Activated CD8-positive, alpha-beta T cell treated with anti-CD3 and anti-CD28 coated beads, Interleukin-2, amount 10 ng/mL, durations not matched to agents 7 days and 5 days (primary cell): Measurements from ENCODE around the gene NADK2. TPM values are rescaled to one million over a fixed set of nuclear protein-coding genes. Genes with fewer than 3 reads are reported as not detected.

Source experiments
- ATAC-seq: fragments of 150-1000 bp; cut with Tn5 transposase; one replicate; pipeline ENCODE4 v1.10.0; 2021; ENCODE audit warnings: moderate library complexity
- CTCF ChIA-PET: fragments of 350-600 bp; sonication (Branson Sonifier 250); formaldehyde crosslinking; loops from one replicate; lab custom pipeline; 2021; ENCODE audit warnings: antibody characterized with exemption; lab: Charles Lee
- POLR2A ChIA-PET: fragments of 350-600 bp; sonication (Branson Sonifier 250); formaldehyde crosslinking; loops from one replicate; lab custom pipeline; 2021; ENCODE audit warnings: antibody characterized with exemption; lab: Charles Lee
- DNase-seq: peaks from one replicate; pipeline ENCODE4 v3.0.0-alpha.2; 2020
- H3K27ac Mint-ChIP-seq: one replicate; pipeline ENCODE4 v1.8.0; 2021; ENCODE audit warnings: mild to moderate bottlenecking, mixed read lengths
- H3K27me3 Mint-ChIP-seq: one replicate; pipeline ENCODE4 v1.8.0; 2021; ENCODE audit warnings: low read depth, mixed read lengths
- H3K36me3 Mint-ChIP-seq: one replicate; pipeline ENCODE4 v1.8.0; 2021; ENCODE audit warnings: low read depth, mixed read lengths
- H3K4me1 Mint-ChIP-seq: one replicate; pipeline ENCODE4 v1.8.0; 2021; ENCODE audit warnings: low read depth, mixed read lengths
- H3K4me3 Mint-ChIP-seq: one replicate; pipeline ENCODE4 v1.8.0; 2021; ENCODE audit warnings: mild to moderate bottlenecking, mixed read lengths
- H3K9me3 Mint-ChIP-seq: one replicate; pipeline ENCODE4 v1.8.0; 2022; ENCODE audit warnings: mixed read lengths; ENCODE audit not compliant: insufficient read depth
- total RNA-seq, 2 experiments: library from RNA; stranded (reverse); gene quantifications; one replicate each; pipeline ENCODE4 v1.2.3, GENCODE V29; 2021

NADK2 gene
- total RNA-seq, 2 experiments from 2014 or later = 11.0 to 12.8 TPM

GRCh38 chr5:36270876-36271575 is 29.3 kb upstream of the NADK2 start:
- POLR2A ChIA-PET = no interaction called here
- Mint-ChIP-seq H3K36me3 (no peaks in the 10 kb centered on the region), H3K4me1 (no peaks in the 10 kb centered on the region), H3K4me3 (no peak overlapping the region), H3K9me3 (no peaks in the 10 kb centered on the region), H3K27ac (no peak overlapping the region), H3K27me3 (peaks cover 10% of the 10 kb centered on the region)
- no peak for ATAC-seq
- CTCF ChIA-PET = no interaction called here
- no peak for DNase-seq

GRCh38 chr5:36270175-36270574 is 28.4 kb upstream of the NADK2 start:
- H3K9me3 Mint-ChIP-seq = no peaks in the 10 kb centered on the region
- no peak for ATAC-seq
- CTCF ChIA-PET = no interaction called here

GRCh38 chr5:36269478-36269877 is 27.8 kb upstream of the NADK2 start:
- Mint-ChIP-seq H3K4me3 (no peak overlapping the region), H3K4me1 (no peaks in the 10 kb centered on the region), H3K9me3 (no peaks in the 10 kb centered on the region), H3K27me3 (peaks cover 7% of the 10 kb centered on the region), H3K27ac (no peak overlapping the region), H3K36me3 (no peaks in the 10 kb centered on the region)
- no peak for DNase-seq
- POLR2A ChIA-PET = no interaction called here
- ATAC-seq = no peak
- CTCF ChIA-PET = no interaction called here

More at GRCh38 chr5:36270175-36270574, 28.4 kb upstream of the NADK2 start:
- Mint-ChIP-seq H3K27ac (no peak overlapping the region), H3K36me3 (no peaks in the 10 kb centered on the region), H3K4me3 (no peak overlapping the region), H3K4me1 (no peaks in the 10 kb centered on the region), H3K27me3 (peaks cover 8% of the 10 kb centered on the region)
- no peak for DNase-seq
- POLR2A ChIA-PET = no interaction called here

- Mint-ChIP-seq H3K4me1 (no peaks in the 10 kb centered on the region), H3K9me3 (no peaks in the 10 kb centered on the region), H3K27ac (no peak overlapping the region), H3K4me3 (no peak overlapping the region), H3K27me3 (peaks cover 7% of the 10 kb centered on the region), H3K36me3 (no peaks in the 10 kb centered on the region)
- ATAC-seq = no peak
- CTCF ChIA-PET = no interaction called here
- no peak for DNase-seq
- POLR2A ChIA-PET = no interaction called here
Measured at GRCh38 chr5:36267905-36268304, 26.2 kb upstream of the NADK2 start.

- peaks cover 12% of the 10 kb centered on the region for H3K27me3 Mint-ChIP-seq
- CTCF ChIA-PET = interaction anchor here (1.2 to 2.3 kb wide), 11 partner anchors 8 to 432 kb away, joined by 4 to 13 read pairs (median 6); partner anchors contain the start of genes NADK2 and RANBP3L
- no peak for ATAC-seq
Measured at GRCh38 chr5:36264202-36264760, 22.6 kb upstream of the NADK2 start.

GRCh38 chr5:36261186-36261585 is 19.5 kb upstream of the NADK2 start:
- Mint-ChIP-seq H3K4me3 (no peak overlapping the region), H3K36me3 (no peaks in the 10 kb centered on the region), H3K27ac (no peak overlapping the region), H3K27me3 (peaks cover 22% of the 10 kb centered on the region), H3K9me3 (no peaks in the 10 kb centered on the region), H3K4me1 (no peaks in the 10 kb centered on the region)
- DNase-seq (no peak), ATAC-seq (no peak)
- ChIA-PET POLR2A (no interaction called here), CTCF (no interaction called here)

More at GRCh38 chr5:36264202-36264760, 22.6 kb upstream of the NADK2 start:
- no peak for DNase-seq
- Mint-ChIP-seq H3K36me3 (no peaks in the 10 kb centered on the region), H3K4me3 (no peak overlapping the region), H3K9me3 (no peaks in the 10 kb centered on the region), H3K4me1 (no peaks in the 10 kb centered on the region), H3K27ac (no peak overlapping the region)
- POLR2A ChIA-PET = no interaction called here

GRCh38 chr5:36253575-36253974 is 11.8 kb upstream of the NADK2 start:
- Mint-ChIP-seq H3K9me3 (no peaks in the 10 kb centered on the region), H3K27ac (no peak overlapping the region), H3K36me3 (no peaks in the 10 kb centered on the region), H3K4me1 (no peaks in the 10 kb centered on the region), H3K4me3 (no peak overlapping the region), H3K27me3 (peaks cover 25% of the 10 kb centered on the region)
- DNase-seq (no peak), ATAC-seq (no peak)
- ChIA-PET POLR2A (no interaction called here), CTCF (interaction anchor here (0.9 kb wide), 1 partner anchor 29 kb away, joined by 3 read pairs; no protein-coding TSS in a partner anchor)

- H3K4me3 Mint-ChIP-seq = no peak overlapping the region
- POLR2A ChIA-PET = no interaction called here
- DNase-seq = no peak
- H3K9me3 Mint-ChIP-seq = no peaks in the 10 kb centered on the region
- no peaks in the 10 kb centered on the region for H3K4me1 Mint-ChIP-seq
- no peaks in the 10 kb centered on the region for H3K36me3 Mint-ChIP-seq
- ATAC-seq = no peak
- no peak overlapping the region for H3K27ac Mint-ChIP-seq
- CTCF ChIA-PET = interaction anchor here (0.7 to 3.6 kb wide), 4 partner anchors 11 to 441 kb away, joined by 3 to 18 read pairs (median 8); partner anchors contain the start of gene NADK2
- peaks cover 22% of the 10 kb centered on the region for H3K27me3 Mint-ChIP-seq
Measured at GRCh38 chr5:36252722-36253365, 11.1 kb upstream of the NADK2 start.

- H3K9me3 Mint-ChIP-seq = no peaks in the 10 kb centered on the region
- H3K36me3 Mint-ChIP-seq = no peaks in the 10 kb centered on the region
- no peak for DNase-seq
- H3K27ac Mint-ChIP-seq = no peak overlapping the region
- CTCF ChIA-PET = interaction anchor here (0.8 to 3.6 kb wide), 3 partner anchors 9 to 14 kb away, joined by 3 to 18 read pairs (median 13); partner anchors contain the start of gene NADK2
- no peak overlapping the region for H3K4me3 Mint-ChIP-seq
- peaks cover 18% of the 10 kb centered on the region for H3K27me3 Mint-ChIP-seq
- POLR2A ChIA-PET = no interaction called here
- no peak for ATAC-seq
- no peaks in the 10 kb centered on the region for H3K4me1 Mint-ChIP-seq
Measured at GRCh38 chr5:36251218-36251617, 9.5 kb upstream of the NADK2 start.

GRCh38 chr5:36250427-36250826 is 8.7 kb upstream of the NADK2 start:
- H3K27ac Mint-ChIP-seq = no peak overlapping the region
- ChIA-PET POLR2A (no interaction called here), CTCF (interaction anchor here (0.8 to 3.6 kb wide), 4 partner anchors 8 to 171 kb away, joined by 3 to 18 read pairs (median 9); partner anchors contain the start of gene NADK2)
- no peak for ATAC-seq
- peaks cover 13% of the 10 kb centered on the region for H3K27me3 Mint-ChIP-seq
- H3K4me1 Mint-ChIP-seq = no peaks in the 10 kb centered on the region
- H3K4me3 Mint-ChIP-seq = no peak overlapping the region
- no peaks in the 10 kb centered on the region for H3K36me3 Mint-ChIP-seq
- no peaks in the 10 kb centered on the region for H3K9me3 Mint-ChIP-seq
- no peak for DNase-seq

- ATAC-seq (no peak), DNase-seq (no peak)
- H3K9me3 Mint-ChIP-seq = no peaks in the 10 kb centered on the region
- H3K4me3 Mint-ChIP-seq = no peak overlapping the region
- ChIA-PET POLR2A (no interaction called here), CTCF (interaction anchor here (2.1 kb wide), 1 partner anchor 20 kb away, joined by 7 read pairs; no protein-coding TSS in a partner anchor)
- H3K27ac Mint-ChIP-seq = no peak overlapping the region
- H3K36me3 Mint-ChIP-seq = no peaks in the 10 kb centered on the region
- H3K4me1 Mint-ChIP-seq = peaks cover 16% of the 10 kb centered on the region
- H3K27me3 Mint-ChIP-seq = no peaks in the 10 kb centered on the region
Measured at GRCh38 chr5:36246036-36246800, 4.5 kb upstream of the NADK2 start.
